ENCODE results near the gene PLD1.

The PLD1 gene

GRCh38 chr3:171673951-171674350 is 136.3 kb downstream of the PLD1 start:
- no peak for DNase-seq (ENCODE audit: low read depth in 2 of 2, low spot score in 1 of 2)

DNA sequence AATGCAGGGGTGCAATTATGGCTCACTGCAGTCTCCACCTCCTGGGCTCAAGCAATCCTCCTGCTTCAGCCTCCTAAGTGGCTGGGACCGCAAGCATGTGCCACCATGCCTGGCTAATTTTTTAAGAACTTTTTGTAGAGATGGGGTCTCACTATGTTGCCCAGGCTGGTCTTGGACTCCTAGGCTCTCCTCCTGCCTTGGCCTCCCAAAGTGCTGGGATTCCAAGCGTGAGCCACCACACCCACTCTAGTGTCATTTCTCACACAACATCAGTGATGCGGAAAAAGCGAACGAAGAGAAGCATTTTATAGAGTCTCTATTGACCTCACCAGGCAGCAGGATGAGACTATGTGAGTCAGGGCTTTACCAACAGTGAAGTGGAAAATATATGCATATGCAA is 137.7 kb downstream of the PLD1 start:
- no peak for DNase-seq (ENCODE audit: low read depth in 2 of 2, low spot score in 1 of 2)

- DNase-seq (ENCODE audit: low read depth in 2 of 2, low spot score in 1 of 2) = no peak
Observed at GRCh38 chr3:171672124-171672523, 138.2 kb downstream of the PLD1 start.

DNA sequence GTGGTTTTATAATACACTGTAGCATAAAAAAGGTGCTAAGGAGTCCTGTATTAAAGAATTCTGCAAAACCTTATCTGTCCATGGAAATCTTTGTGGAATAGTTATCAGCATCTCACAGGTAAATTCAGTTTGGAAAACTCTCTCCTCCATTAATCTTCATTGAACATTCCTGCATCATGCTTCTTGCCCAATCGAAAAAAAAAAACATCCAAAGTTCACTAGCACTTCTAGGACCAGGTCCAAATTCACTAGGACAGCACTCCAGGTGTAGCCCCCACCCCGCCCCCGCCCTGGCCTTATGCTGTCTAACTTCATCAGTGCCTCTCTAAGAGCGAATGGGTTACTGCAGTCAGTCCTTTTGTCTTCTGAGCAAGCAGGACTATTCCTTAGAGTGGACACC is 138.6 kb downstream of the PLD1 start:
- DNase-seq (ENCODE audit: low read depth in 2 of 2, low spot score in 1 of 2) = no peak

GRCh38 chr3:171666516-171666915 is 143.8 kb downstream of the PLD1 start:
- DNase-seq (ENCODE audit: low read depth in 2 of 2, low spot score in 1 of 2) = no peak

GRCh38 chr3:171663805-171664204 is 146.5 kb downstream of the PLD1 start:
- DNase-seq (ENCODE audit: low read depth in 2 of 2, low spot score in 1 of 2) = no peak

DNA sequence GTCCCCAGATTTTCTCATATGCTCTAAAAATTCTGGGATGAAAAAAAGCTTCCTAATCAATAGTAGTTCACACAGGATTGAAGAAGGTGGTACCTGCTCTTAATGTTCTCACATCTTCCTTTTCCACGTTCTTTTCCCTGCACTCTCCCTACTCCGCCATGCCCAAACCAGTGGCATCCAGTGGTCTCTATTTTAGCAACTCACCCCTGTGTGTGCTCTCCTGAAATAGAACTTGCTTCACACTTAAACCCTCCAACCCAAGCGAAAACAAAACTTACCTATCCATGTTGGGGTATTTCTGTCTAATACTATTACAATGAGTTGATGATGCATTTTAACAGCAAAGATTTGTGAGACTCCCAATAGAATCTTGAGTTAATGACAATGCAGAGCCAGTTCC is 148.8 kb downstream of the PLD1 start:
- no peak for DNase-seq (ENCODE audit: low read depth in 2 of 2, low spot score in 1 of 2)

GRCh38 chr3:171660188-171660587 is 150.1 kb downstream of the PLD1 start:
- no peak for DNase-seq (ENCODE audit: low read depth in 2 of 2, low spot score in 1 of 2)

DNA sequence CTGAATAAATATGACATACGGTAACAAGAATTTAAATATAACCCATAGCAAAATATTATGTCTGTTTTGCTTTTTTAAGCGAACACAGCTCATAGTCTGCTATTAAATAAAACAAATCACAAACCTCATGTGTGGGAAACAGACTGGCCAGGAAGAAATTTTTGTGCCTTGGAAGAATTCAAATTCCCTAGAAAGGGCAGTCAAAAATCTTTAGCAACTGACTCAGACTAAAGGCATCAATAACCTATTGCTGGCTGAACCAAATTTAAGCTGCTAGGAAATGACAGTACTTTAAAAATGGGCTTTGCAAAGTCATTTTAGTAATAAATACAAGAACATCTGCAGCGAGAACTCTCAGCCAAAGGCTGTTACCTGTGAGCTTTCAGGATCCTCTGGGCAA is 151.4 kb downstream of the PLD1 start:
- no peak for DNase-seq (ENCODE audit: low read depth in 2 of 2, low spot score in 1 of 2)

DNA sequence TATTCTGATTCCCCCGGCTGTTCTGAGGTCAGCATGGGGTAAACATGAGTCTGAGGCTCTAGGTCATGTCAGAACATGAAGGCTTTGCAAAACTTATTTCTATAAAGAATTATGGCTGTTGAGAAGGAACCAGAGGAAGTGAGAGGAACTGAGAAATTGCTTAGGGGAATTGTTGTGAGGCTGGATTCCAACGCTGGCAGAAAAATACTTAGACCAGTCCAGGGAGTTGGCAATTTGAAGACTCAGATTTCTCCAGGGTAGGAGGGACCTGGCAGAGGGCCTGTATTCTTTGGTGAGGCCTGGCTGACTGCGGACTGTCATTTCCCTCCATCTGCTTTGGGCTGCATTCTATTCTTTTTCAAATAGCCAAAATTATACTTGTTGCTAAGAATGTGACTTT is 155.5 kb downstream of the PLD1 start:
- no peak for DNase-seq (ENCODE audit: low read depth in 2 of 2, low spot score in 1 of 2)

DNA sequence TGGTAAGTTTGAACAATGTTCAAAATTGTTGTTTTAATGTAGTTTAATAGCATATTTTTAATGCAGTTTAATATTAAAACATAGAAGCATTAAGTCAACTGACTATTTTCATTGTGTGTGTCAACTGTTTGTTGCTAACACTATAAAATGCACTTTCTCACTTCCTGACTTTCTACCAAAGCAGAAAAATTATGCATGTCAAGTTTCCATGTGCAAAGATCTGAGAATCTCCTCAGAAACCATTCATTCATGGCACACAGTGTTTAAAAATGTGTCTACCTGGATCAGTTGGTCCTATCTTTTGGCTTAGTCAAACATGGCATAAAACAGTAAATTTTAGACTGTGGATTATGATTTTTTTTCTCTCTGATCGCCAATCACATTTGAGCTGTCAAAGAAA is 156.0 kb downstream of the PLD1 start:
- DNase-seq (ENCODE audit: low read depth in 2 of 2, low spot score in 1 of 2) = no peak

- no peak for DNase-seq (ENCODE audit: low read depth in 2 of 2, low spot score in 1 of 2)
Observed at GRCh38 chr3:171653701-171654100, 156.6 kb downstream of the PLD1 start.

DNA sequence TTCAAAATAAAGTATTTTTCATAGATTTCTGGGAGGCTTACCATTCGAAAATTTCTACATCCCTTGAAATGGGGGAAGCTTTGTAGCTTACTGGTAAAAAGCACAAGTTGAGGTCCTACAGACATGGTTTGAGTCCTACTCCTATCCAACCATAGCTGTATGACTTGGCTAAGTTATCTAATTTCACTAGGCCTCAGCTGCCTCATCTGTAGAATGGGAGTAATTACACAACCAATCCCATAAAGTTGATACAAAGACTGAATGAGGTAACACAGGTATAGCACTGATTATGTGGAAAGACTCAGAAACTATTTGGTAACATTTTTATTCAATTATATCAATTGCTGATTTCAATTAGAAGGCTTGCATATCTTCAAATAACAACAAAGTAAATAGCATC is 157.4 kb downstream of the PLD1 start:
- DNase-seq (ENCODE audit: low read depth in 2 of 2, low spot score in 1 of 2) = no peak

- DNase-seq (ENCODE audit: low read depth in 2 of 2, low spot score in 1 of 2) = no peak
Observed at GRCh38 chr3:171649911-171650592, 160.2 kb downstream of the PLD1 start.

GRCh38 chr3:171649267-171649666 is 161.0 kb downstream of the PLD1 start:
- no peak for DNase-seq (ENCODE audit: low read depth in 2 of 2, low spot score in 1 of 2)

DNA sequence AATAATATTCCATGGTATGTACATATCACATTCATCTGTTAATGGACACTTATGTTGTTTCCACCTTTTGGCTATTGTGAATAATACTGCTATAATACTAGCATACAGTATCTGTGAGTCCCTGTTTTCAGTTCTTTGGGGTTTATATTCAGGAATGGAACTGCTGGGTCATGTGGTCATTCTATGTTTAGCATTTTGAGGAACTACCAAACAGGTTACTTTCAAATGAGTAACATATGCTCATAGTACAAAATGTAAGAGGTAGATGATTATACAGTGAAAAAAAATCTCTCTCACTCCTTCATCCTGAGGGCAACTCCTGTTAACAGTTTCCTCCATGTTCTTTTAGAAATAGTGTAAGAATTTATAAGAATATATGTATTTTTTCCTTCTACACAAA is 162.2 kb downstream of the PLD1 start:
- DNase-seq (ENCODE audit: low read depth in 2 of 2, low spot score in 1 of 2) = no peak

DNA sequence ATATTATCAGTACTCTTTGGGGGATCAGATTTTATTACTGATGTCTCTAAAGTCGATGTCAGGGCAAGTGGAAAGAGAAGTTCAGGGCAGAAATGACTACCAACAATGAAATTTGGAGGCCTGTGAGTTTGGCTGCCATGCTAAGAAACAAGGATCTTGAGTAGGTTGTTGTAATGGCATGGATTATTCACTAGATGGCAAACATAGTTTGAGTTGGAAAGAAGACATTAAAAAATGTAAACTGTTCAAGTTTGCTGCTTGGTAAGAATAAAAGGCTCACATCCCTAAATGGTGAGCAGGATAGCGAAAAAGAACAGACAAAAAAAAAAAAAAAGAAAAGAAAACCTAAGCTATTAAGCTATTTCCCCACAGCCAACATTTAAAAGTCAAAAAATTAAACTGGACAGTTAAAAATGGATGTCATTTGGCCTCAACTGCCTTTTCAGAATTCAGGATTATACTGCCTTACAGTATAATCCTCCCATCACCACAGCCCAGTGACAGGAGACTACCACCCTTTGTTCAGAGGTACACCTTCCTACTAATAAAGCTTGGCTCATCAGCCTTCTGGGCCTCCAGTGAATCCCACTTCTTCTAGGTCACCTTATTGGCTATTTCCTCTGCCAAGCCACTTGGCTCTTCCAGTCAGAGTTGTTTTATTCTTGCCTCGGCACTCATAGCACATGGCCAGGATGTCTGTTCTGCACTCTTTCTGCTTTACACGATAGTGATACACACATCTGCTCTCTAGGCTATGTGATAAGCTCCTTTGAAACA is 163.7 kb downstream of the PLD1 start:
- DNase-seq (ENCODE audit: low read depth in 2 of 2, low spot score in 1 of 2) = no peak

DNA sequence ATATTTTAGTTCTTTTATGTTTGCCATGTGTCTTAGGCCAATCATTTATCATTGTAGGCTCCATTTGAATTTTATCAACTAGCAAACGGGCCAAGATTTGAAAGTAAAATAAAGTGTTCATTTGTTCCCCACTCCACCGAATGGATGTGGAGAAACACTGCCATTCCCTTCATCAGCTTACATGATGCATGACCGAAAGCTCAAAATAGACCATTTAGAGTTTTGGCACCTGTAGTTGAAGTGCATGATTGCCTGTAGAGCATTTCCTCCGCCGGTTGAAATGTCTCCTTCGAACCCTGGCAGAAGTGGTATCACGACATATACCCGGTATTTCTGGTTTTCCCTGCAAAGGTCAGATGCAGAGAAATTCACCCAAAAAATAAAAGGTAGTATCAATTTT is 165.6 kb downstream of the PLD1 start:
- DNase-seq (ENCODE audit: low read depth in 2 of 2, low spot score in 1 of 2) = no peak

DNA sequence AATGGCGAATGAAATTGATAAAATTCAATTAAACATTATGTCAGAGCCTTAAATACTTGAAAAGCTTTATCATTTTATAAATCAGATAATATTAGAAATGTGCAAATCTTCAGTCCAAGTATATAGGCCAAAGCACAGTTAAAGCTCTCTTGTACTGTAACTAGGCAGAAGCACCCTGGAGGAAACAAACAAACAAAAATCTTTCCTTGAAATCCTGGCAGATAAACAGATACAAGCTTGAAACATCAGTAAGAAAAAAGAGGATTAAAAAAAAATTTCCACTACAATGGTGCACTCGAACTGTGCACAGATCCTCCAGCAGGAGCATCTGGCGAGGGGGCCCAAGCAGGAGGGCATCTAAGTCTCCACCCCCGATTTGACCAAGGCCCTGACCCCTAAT is 166.6 kb downstream of the PLD1 start:
- no peak for DNase-seq (ENCODE audit: low read depth in 2 of 2, low spot score in 1 of 2)

DNA sequence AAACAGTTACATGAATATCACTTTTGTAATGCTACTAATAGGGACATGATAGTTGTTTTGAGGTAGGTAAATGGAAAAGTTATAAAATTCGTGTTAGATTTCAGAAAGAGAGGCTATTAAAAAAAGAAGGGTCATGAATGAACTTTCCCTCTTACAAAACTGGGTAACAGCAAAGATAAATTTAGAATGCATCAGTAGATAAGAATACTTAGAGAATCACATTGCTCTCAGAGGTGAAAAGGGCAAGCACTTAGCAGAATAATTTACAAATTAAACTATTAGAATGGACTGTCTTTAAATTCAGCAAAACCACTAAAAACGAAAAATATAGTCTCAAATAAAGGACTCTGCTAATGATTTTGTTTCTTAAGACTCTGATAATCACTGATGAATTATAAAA is 167.2 kb downstream of the PLD1 start:
- no peak for DNase-seq (ENCODE audit: low read depth in 2 of 2, low spot score in 1 of 2)

GRCh38 chr3:171640520-171641412 is 169.5 kb downstream of the PLD1 start:
- no peak for DNase-seq (ENCODE audit: low read depth in 2 of 2, low spot score in 1 of 2)

DNA sequence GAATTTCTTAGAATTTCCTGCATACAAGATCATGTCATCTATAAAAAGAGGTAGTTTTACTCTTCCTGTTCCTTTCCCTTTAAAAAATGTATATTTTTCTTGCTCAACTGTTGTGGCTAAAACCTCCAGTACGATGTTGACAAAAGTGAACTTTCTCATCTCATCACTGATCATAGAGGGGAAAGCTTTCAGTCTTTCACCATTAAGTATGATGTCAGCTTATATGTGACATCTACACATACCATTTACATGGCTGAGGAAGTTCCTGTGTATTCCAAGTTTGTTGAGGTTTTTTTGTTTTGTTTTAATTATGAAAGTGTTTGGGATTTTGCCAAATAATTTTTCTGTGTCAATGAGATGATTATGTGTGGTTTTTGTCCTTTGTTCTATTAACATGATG is 173.6 kb downstream of the PLD1 start:
- DNase-seq (ENCODE audit: low read depth in 2 of 2, low spot score in 1 of 2) = no peak
